Caco-2 (cell line): Measurements from ENCODE around the gene LRRFIP1. TPM values are rescaled to one million over a fixed set of nuclear protein-coding genes. Genes with fewer than 3 reads are reported as not detected.
A peak's percentile ranks its signal among the peaks of the same experiment; 100 is the strongest.

ENCODE experiments used
- BruUV-seq: library from RNA; stranded (reverse); fragments of 400-500 nt; replicated peaks from 2 replicates; lab custom pipeline; 2021; lab: Mats Ljungman, UMichigan
- CTCF ChIA-PET: fragments of 300-600 bp; sonication (Branson Sonifier 250); formaldehyde crosslinking; loops from one replicate; lab custom pipeline; 2022; ENCODE audit warnings: antibody characterized with exemption; lab: Charles Lee
- POLR2A ChIA-PET: fragments of 300-600 bp; sonication (Branson Sonifier 250); formaldehyde crosslinking; loops from one replicate; lab custom pipeline; 2022; ENCODE audit warnings: antibody characterized with exemption; lab: Charles Lee
- DNase-seq, 2 experiments: peaks; one replicate each; pipeline versions ENCODE4 v3.0.0 to v3.0.0-alpha.2; 2020 to 2022
- H3K27me3 ChIP-seq: replicated peaks from 2 replicates; pipeline ENCODE4 v1.6.0; 2011; ENCODE audit warnings: low read length; ENCODE audit not compliant: control insufficient read depth, insufficient read depth
- H3K36me3 ChIP-seq: 2 replicates; pipeline ENCODE4 v1.5.1; 2011; ENCODE audit warnings: low read length; ENCODE audit not compliant: control insufficient read depth, insufficient read depth
- H3K4me1 ChIP-seq: fragments of 250-450 bp; sonication (Bioruptor Pico); 2 replicates; pipeline ENCODE4 v1.5.1; 2020; ENCODE audit warnings: mild to moderate bottlenecking
- H3K4me3 ChIP-seq: 2 replicates; pipeline ENCODE4 v1.5.1; 2011; ENCODE audit warnings: low read depth, mild to moderate bottlenecking, control low read depth, low read length
- H3K9me3 ChIP-seq: fragments of 250-450 bp; sonication (Bioruptor Pico); 2 replicates; pipeline ENCODE4 v1.5.1; 2020; ENCODE audit warnings: mild to moderate bottlenecking, moderate library complexity
- H3K27ac Mint-ChIP-seq: one replicate; pipeline ENCODE4 v1.8.0; 2022; ENCODE audit warnings: mixed read lengths; ENCODE audit not compliant: unreplicated experiment
- H3K27me3 Mint-ChIP-seq: one replicate; pipeline ENCODE4 v1.8.0; 2022; ENCODE audit warnings: mixed read lengths; ENCODE audit not compliant: insufficient read depth, unreplicated experiment
- H3K36me3 Mint-ChIP-seq: one replicate; pipeline ENCODE4 v1.8.0; 2022; ENCODE audit warnings: mild to moderate bottlenecking, mixed read lengths; ENCODE audit not compliant: insufficient read depth, unreplicated experiment
- H3K4me1 Mint-ChIP-seq: one replicate; pipeline ENCODE4 v1.8.0; 2022; ENCODE audit warnings: low read depth, mixed read lengths; ENCODE audit not compliant: unreplicated experiment
- H3K4me3 Mint-ChIP-seq: one replicate; pipeline ENCODE4 v1.8.0; 2022; ENCODE audit warnings: mild to moderate bottlenecking, moderate library complexity, mixed read lengths; ENCODE audit not compliant: unreplicated experiment
- H3K9me3 Mint-ChIP-seq: one replicate; pipeline ENCODE4 v1.8.0; 2022; ENCODE audit warnings: mixed read lengths; ENCODE audit not compliant: unreplicated experiment
- CTCF ChIP-seq, 2 experiments: fragments of 200-600 bp in 1 of 2; IDR thresholded peaks; 1 replicate in 1 of 2; 2 replicates in 1 of 2; pipeline versions ENCODE4 v1.5.1 to v1.8.0; 2011 to 2022; ENCODE audit warnings: antibody characterized with exemption in 1 of 2, control low read depth in 1 of 2, inconsistent platforms in 1 of 2, low read depth in 1 of 2, low read length in 1 of 2, mild to moderate bottlenecking in 1 of 2, moderate library complexity in 1 of 2; ENCODE audit not compliant: insufficient read depth in 1 of 2, severe bottlenecking in 1 of 2, unreplicated experiment in 1 of 2
- intact Hi-C: fragments of 100-400 bp; cut with micrococcal nuclease; formaldehyde crosslinking; loops from one replicate; pipeline ENCODE4 v1.10.0; 2022; ENCODE audit not compliant: unreplicated experiment
- total RNA-seq: library from RNA; stranded (reverse); gene quantifications from 2 replicates; pipeline ENCODE4 v1.2.3, GENCODE V29; 2022

The LRRFIP1 gene
- total RNA-seq, 1 experiment from 2014 or later: 37.1 TPM

DNA sequence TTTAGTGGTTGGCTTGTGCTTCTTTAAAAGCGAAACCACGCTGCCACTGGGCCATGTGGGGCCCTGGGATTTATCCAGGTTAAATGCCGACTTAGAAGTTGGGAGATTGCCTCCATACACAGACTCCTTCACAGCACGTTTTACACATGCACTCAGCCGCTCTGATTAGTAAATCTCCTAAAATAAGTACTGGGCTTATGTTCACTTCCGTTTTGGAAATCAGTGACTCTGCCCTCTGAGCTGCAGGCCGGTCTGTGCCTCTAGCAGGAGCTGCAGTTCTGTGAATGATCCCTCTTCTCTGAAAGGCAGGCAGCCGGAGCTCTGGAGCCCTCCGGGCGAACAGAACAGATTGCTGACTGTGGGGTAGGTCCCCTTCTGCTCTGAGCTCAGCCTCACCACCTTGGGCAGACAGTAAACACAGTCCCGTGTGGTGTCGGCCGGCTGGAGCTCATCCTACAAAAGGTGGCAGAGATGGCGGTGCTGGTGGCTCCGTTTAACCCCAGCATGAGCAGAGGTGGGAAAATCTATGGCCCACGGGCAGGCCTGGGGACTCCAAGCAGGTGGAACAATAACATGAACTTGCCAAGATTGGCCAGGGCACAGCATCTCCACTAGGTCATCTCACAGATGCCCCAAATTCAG is 27.1 kb upstream of the LRRFIP1 start:
- H3K36me3 Mint-ChIP-seq: peaks cover 3% of the 10 kb centered on the region
- no peaks in the 10 kb centered on the region for H3K27me3 Mint-ChIP-seq
- H3K27ac Mint-ChIP-seq: no peak overlapping the region
- no peak overlapping the region for H3K4me3 Mint-ChIP-seq
- BruUV-seq: no TSS peak
- Histone ChIP-seq H3K36me3 (no peaks in the 10 kb centered on the region), H3K27me3 (no peaks in the 10 kb centered on the region), H3K4me1 (peaks cover 53% of the 10 kb centered on the region), H3K4me3 (no peak overlapping the region), H3K9me3 (no peaks in the 10 kb centered on the region)
- no peak for TF ChIP-seq CTCF (IDR thresholded peaks at IDR 0.05; ENCODE audit: insufficient read depth in 1 of 2, low read depth in 1 of 2, low read length in 1 of 2, severe bottlenecking in 1 of 2, unreplicated experiment in 1 of 2)
- POLR2A ChIA-PET: no interaction called here
- peaks cover 30% of the 10 kb centered on the region for H3K4me1 Mint-ChIP-seq
- intact Hi-C loops: no loop called here
- H3K9me3 Mint-ChIP-seq: no peaks in the 10 kb centered on the region
- no peak for DNase-seq
- CTCF ChIA-PET: no interaction called here

DNA sequence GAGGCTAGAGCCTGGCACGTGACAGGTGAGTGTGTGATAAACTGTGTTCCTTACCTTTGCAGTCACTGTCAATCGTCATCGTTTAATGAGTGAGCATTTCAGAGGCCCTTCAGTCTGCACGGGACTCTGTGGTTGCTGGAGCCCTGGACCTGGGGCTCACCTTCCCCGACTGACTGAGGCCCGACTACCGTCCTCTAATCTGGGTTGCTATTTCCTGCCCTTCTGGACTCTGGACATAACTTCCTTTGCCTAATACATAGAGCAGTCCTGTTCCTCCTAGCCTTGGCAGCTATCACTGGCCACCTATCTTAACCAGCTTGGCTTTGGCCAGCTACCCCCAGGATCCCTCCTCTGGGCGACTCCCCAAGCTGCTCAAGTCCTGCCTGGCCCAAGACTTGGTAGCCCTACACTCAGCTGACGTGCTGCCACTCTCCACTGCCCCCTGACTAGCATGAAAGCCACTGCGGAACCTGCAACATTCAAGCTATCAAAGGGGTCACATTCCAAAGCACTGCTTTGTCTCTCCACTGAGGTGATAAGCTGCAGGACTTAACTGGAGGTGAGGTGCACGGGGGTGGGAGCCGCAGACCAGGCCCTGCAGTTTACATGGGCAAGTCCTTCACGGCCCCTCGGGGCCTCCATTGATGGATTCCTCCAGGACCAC is 25.8 kb upstream of the LRRFIP1 start:
- CTCF ChIA-PET: interaction anchor here (0.6 to 1.2 kb wide), 8 partner anchors 10 to 143 kb away, joined by 3 to 7 read pairs (median 4); no protein-coding TSS in a partner anchor
- H3K36me3 ChIP-seq: no peaks in the 10 kb centered on the region
- Mint-ChIP-seq H3K27ac (peak overlapping the region; percentile 85), H3K4me3 (no peak overlapping the region), H3K36me3 (no peaks in the 10 kb centered on the region), H3K9me3 (no peaks in the 10 kb centered on the region), H3K27me3 (no peaks in the 10 kb centered on the region), H3K4me1 (peaks cover 28% of the 10 kb centered on the region)
- intact Hi-C loops: no loop called here
- no TSS peak for BruUV-seq
- DNase-seq: peak; percentile 59 to 81
- no peaks in the 10 kb centered on the region for H3K27me3 ChIP-seq
- POLR2A ChIA-PET: interaction anchor here (0.8 to 1.0 kb wide), 2 partner anchors 11 to 114 kb away, joined by 4 read pairs; partner anchors contain the start of gene RAB17
- H3K9me3 ChIP-seq: no peaks in the 10 kb centered on the region
- no peak overlapping the region for H3K4me3 ChIP-seq
- H3K4me1 ChIP-seq: peaks cover 44% of the 10 kb centered on the region
- TF ChIP-seq CTCF (IDR thresholded peaks at IDR 0.05; ENCODE audit: insufficient read depth in 1 of 2, low read depth in 1 of 2, low read length in 1 of 2, severe bottlenecking in 1 of 2, unreplicated experiment in 1 of 2): peak in 1 of 2 experiments; percentile 9

- peak overlapping the region; percentile 35 for H3K4me3 Mint-ChIP-seq
- no peaks in the 10 kb centered on the region for H3K27me3 Mint-ChIP-seq
- H3K36me3 Mint-ChIP-seq: no peaks in the 10 kb centered on the region
- CTCF ChIA-PET: interaction anchor here (0.5 to 1.2 kb wide), 8 partner anchors 8 to 143 kb away, joined by 3 to 7 read pairs (median 4); no protein-coding TSS in a partner anchor
- H3K4me1 Mint-ChIP-seq: peaks cover 23% of the 10 kb centered on the region
- no TSS peak for BruUV-seq
- no peak overlapping the region for H3K4me3 ChIP-seq
- H3K9me3 Mint-ChIP-seq: no peaks in the 10 kb centered on the region
- no peaks in the 10 kb centered on the region for H3K9me3 ChIP-seq
- no peaks in the 10 kb centered on the region for H3K27me3 ChIP-seq
- H3K36me3 ChIP-seq: no peaks in the 10 kb centered on the region
- POLR2A ChIA-PET: interaction anchor here (0.8 kb wide), 1 partner anchor 12 kb away, joined by 4 read pairs; the partner anchor contains the start of gene RAB17
- DNase-seq: no peak
- TF ChIP-seq CTCF (IDR thresholded peaks at IDR 0.05; ENCODE audit: insufficient read depth in 1 of 2, low read depth in 1 of 2, low read length in 1 of 2, severe bottlenecking in 1 of 2, unreplicated experiment in 1 of 2): no peak
- H3K27ac Mint-ChIP-seq: peak overlapping the region; percentile 85
- intact Hi-C loops: no loop called here
- peaks cover 42% of the 10 kb centered on the region for H3K4me1 ChIP-seq
Measured at GRCh38 chr2:237602409-237602808, 25.0 kb upstream of the LRRFIP1 start.
